ENCODE measurements around the gene CCL23. TPM values are rescaled to one million over a fixed set of nuclear protein-coding genes. Genes with fewer than 3 reads are reported as not detected.

CCL23 gene
- total RNA-seq, 1 experiment from 2014 or later: not detected

DNA sequence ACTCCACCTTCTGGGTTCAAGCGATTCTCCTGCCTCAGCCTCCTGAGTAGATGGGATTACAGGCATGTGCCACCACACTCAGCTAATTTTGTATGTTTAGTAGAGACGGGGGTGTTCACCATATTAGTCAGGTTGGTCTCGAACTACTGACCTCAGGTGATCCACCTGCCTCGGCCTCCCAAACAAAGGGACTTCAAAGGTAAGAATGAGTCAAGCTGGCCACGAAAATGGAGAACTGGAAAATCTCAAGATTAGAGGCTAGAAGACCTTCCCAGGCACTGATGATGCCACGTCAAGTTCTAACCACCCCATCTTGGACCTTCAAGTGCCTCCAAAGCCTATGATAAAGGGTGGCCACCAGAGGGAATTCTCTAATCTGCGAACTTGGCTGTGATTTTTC lies 15.1 kb downstream of the CCL23 start:
- ChIA-PET CTCF (no interaction called here), POLR2A (no interaction called here)
- Mint-ChIP-seq H3K27me3 (ENCODE audit: insufficient read depth, unreplicated experiment) (no peaks in the 10 kb centered on the region), H3K4me3 (ENCODE audit: unreplicated experiment) (no peak overlapping the region), H3K36me3 (ENCODE audit: insufficient read depth, unreplicated experiment) (no peaks in the 10 kb centered on the region), H3K4me1 (ENCODE audit: low read depth, unreplicated experiment) (peaks cover 18% of the 10 kb centered on the region), H3K27ac (ENCODE audit: unreplicated experiment) (no peak overlapping the region), H3K9me3 (ENCODE audit: unreplicated experiment) (peaks cover 2% of the 10 kb centered on the region)
- H3K9me3 ChIP-seq: peaks cover 3% of the 10 kb centered on the region; the same call in 1 of the 2 replicates
- intact Hi-C loops (cut with micrococcal nuclease; ENCODE audit: unreplicated experiment): no loop called here
- H3K4me1 ChIP-seq: peaks cover 24% of the 10 kb centered on the region
- BruUV-seq (replicated peaks): no TSS peak
- no peaks in the 10 kb centered on the region for H3K27me3 ChIP-seq (replicated peaks; ENCODE audit: control insufficient read depth, insufficient read depth, low read length)
- TF ChIP-seq, protein P1, sequence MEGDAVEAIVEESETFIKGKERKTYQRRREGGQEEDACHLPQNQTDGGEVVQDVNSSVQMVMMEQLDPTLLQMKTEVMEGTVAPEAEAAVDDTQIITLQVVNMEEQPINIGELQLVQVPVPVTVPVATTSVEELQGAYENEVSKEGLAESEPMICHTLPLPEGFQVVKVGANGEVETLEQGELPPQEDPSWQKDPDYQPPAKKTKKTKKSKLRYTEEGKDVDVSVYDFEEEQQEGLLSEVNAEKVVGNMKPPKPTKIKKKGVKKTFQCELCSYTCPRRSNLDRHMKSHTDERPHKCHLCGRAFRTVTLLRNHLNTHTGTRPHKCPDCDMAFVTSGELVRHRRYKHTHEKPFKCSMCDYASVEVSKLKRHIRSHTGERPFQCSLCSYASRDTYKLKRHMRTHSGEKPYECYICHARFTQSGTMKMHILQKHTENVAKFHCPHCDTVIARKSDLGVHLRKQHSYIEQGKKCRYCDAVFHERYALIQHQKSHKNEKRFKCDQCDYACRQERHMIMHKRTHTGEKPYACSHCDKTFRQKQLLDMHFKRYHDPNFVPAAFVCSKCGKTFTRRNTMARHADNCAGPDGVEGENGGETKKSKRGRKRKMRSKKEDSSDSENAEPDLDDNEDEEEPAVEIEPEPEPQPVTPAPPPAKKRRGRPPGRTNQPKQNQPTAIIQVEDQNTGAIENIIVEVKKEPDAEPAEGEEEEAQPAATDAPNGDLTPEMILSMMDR (IDR thresholded peaks at IDR 0.05; ENCODE audit: insufficient read depth in 1 of 2, low read depth in 1 of 2, low read length in 1 of 2, severe bottlenecking in 1 of 2, unreplicated experiment in 1 of 2): no peak
- H3K36me3 ChIP-seq (ENCODE audit: control insufficient read depth, insufficient read depth, low read length): no peaks in the 10 kb centered on the region
- DNase-seq: no peak
- no peak overlapping the region for H3K4me3 ChIP-seq (ENCODE audit: low read depth, low read length)

DNA sequence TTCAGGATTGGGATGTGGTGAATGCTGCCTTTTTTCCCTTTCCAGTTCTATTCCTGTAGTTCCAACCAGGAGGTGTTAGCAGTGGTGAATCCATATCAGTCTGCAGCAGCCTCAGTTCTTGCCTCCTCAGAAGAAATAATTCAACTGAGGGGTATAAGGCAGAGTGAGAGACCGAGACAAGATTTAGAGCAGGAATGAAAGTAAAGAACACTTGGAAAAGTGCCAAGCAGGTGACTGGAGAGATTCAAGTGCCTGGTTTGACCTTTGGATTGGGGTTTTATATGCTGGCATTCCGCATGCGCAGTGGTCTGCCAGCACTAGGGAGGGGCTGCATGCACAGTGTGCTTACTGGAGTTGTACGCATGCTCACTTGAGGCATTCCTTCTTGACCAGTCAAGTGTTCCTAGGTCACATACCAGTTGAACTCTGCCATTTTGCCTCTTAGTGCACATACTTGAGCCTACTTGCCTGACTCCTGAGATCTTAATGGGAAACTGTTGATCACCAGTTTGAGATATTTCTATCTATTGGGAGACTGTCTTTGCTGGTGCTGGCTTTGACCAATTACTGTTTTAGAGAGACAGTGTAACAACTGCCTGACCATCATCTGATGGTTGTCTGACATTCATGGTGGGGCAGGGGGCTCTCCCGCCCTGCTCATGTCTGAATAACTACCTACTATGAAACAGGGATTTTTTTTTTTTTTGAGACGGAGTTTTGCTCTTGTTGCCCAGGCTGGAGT lies 15.7 kb downstream of the CCL23 start:
- ChIA-PET POLR2A (no interaction called here), CTCF (interaction anchor here (0.6 to 1.4 kb wide), 2 partner anchors 23 to 33 kb away, joined by 3 read pairs; no protein-coding TSS in a partner anchor)
- TF ChIP-seq, protein P1 (IDR thresholded peaks at IDR 0.05; ENCODE audit: insufficient read depth in 1 of 2, low read depth in 1 of 2, low read length in 1 of 2, severe bottlenecking in 1 of 2, unreplicated experiment in 1 of 2): no peak
- peaks cover 21% of the 10 kb centered on the region for H3K4me1 ChIP-seq
- intact Hi-C loops (cut with micrococcal nuclease; ENCODE audit: unreplicated experiment): no loop called here
- H3K4me3 Mint-ChIP-seq (ENCODE audit: unreplicated experiment): no peak overlapping the region
- no peaks in the 10 kb centered on the region for H3K36me3 ChIP-seq (ENCODE audit: control insufficient read depth, insufficient read depth, low read length)
- DNase-seq: peak; percentile 33 to 73
- H3K4me3 ChIP-seq (ENCODE audit: low read depth, low read length): no peak overlapping the region
- H3K9me3 Mint-ChIP-seq (ENCODE audit: unreplicated experiment): no peaks in the 10 kb centered on the region
- no peaks in the 10 kb centered on the region for H3K27me3 Mint-ChIP-seq (ENCODE audit: insufficient read depth, unreplicated experiment)
- no TSS peak for BruUV-seq (replicated peaks)
- H3K4me1 Mint-ChIP-seq (ENCODE audit: low read depth, unreplicated experiment): peaks cover 18% of the 10 kb centered on the region
- no peak overlapping the region for H3K27ac Mint-ChIP-seq (ENCODE audit: unreplicated experiment)
- no peaks in the 10 kb centered on the region for H3K9me3 ChIP-seq
- no peaks in the 10 kb centered on the region for H3K27me3 ChIP-seq (replicated peaks; ENCODE audit: control insufficient read depth, insufficient read depth, low read length)
- H3K36me3 Mint-ChIP-seq (ENCODE audit: insufficient read depth, unreplicated experiment): no peaks in the 10 kb centered on the region

DNA sequence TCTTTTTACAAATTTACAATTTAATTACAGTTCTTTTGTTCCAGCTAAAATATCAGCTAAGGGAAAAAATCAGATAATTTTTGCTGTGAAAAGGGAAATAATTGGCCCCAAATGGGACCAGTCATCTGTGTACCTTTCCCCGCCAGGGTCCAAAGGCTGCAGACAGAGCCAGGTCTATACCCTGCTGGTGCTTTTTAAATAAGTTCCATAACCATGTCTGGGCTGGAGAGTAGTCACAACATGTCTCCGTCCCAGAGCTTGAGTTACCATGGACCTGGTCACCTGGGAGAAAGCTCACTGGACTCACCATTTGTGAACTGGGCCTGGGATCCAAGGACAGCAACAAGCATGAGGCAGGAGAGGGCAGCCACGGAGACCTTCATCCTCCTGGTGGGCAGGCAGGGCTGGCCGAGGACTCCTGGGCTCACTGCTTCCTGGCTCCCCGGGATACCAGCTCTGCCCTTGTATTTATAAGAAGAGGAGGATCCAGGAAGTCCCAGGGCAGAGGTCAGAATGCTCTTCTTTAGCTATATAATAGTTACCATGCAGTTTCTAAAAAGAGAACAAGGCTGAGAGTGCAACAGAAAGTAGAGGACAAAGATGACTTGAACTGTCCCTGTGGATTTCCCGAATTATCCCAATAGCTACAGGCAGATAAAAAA lies 16.5 kb downstream of the CCL23 start, which contains the start of gene CCL15:
Gene CCL15 (minus strand): TSS at position 444 of the 662 bp plus-strand sequence. CDS start 61 bp downstream, at position 383.
- Histone ChIP-seq H3K27me3 (replicated peaks; ENCODE audit: control insufficient read depth, insufficient read depth, low read length) (no peaks in the 10 kb centered on the region), H3K4me3 (ENCODE audit: low read depth, low read length) (no peak within 1 kb of the TSS), H3K9me3 (no peaks in the 10 kb centered on the region), H3K36me3 (ENCODE audit: control insufficient read depth, insufficient read depth, low read length) (no peaks in the 10 kb centered on the region), H3K4me1 (peaks cover 21% of the 10 kb centered on the region)
- TF ChIP-seq, protein P1 (IDR thresholded peaks at IDR 0.05; ENCODE audit: insufficient read depth in 1 of 2, low read depth in 1 of 2, low read length in 1 of 2, severe bottlenecking in 1 of 2, unreplicated experiment in 1 of 2): no peak
- Mint-ChIP-seq H3K36me3 (ENCODE audit: insufficient read depth, unreplicated experiment) (no peaks in the 10 kb centered on the region), H3K4me3 (ENCODE audit: unreplicated experiment) (peak within 1 kb of the TSS; percentile 38), H3K27me3 (ENCODE audit: insufficient read depth, unreplicated experiment) (no peaks in the 10 kb centered on the region), H3K9me3 (ENCODE audit: unreplicated experiment) (no peaks in the 10 kb centered on the region), H3K27ac (ENCODE audit: unreplicated experiment) (peak within 1 kb of the TSS; percentile 73), H3K4me1 (ENCODE audit: low read depth, unreplicated experiment) (peaks cover 18% of the 10 kb centered on the region)
- DNase-seq: no peak
- no TSS peak for BruUV-seq (replicated peaks)
- ChIA-PET CTCF (interaction anchor here (0.6 to 1.4 kb wide), 2 partner anchors 23 to 32 kb away, joined by 3 read pairs; no protein-coding TSS in a partner anchor), POLR2A (no interaction called here)
- intact Hi-C loops (cut with micrococcal nuclease; ENCODE audit: unreplicated experiment): no loop called here
